Measurements from ENCODE around the gene VPS51.

- TF ChIP-seq POLR2A (IDR thresholded peaks at IDR 0.05; ENCODE audit: low read length) (no peak), GATA1 (IDR thresholded peaks at IDR 0.05; ENCODE audit: low read depth, low read length) (no peak)
Measured at GRCh38 chr11:65084598-65085375, 11.2 kb upstream of the VPS51 start.
